Type B pancreatic cell (in vitro differentiated cells): ENCODE measurements around the gene CACNA1C. TPM values are rescaled to one million over a fixed set of nuclear protein-coding genes. Genes with fewer than 3 reads are reported as not detected.

Source experiments
- DNase-seq: peaks from one replicate; pipeline ENCODE4 v3.0.0; 2021; ENCODE audit warnings: mixed read lengths; ENCODE audit not compliant: unreplicated experiment; ENCODE audit errors: extremely low spot score
- H3K27ac Mint-ChIP-seq: 2 replicates; pipeline ENCODE4 v1.8.0; 2021; ENCODE audit warnings: mild to moderate bottlenecking, mixed read lengths
- H3K27me3 Mint-ChIP-seq: 2 replicates; pipeline ENCODE4 v1.8.0; 2021; ENCODE audit warnings: mixed read lengths
- H3K36me3 Mint-ChIP-seq: 2 replicates; pipeline ENCODE4 v1.8.0; 2021; ENCODE audit warnings: mixed read lengths
- H3K4me1 Mint-ChIP-seq: one replicate; pipeline ENCODE4 v1.8.0; 2021; ENCODE audit warnings: mixed read lengths; ENCODE audit not compliant: unreplicated experiment
- H3K4me3 Mint-ChIP-seq: 2 replicates; pipeline ENCODE4 v1.8.0; 2021; ENCODE audit warnings: mild to moderate bottlenecking, mixed read lengths
- H3K9me3 Mint-ChIP-seq: 2 replicates; pipeline ENCODE4 v1.8.0; 2021; ENCODE audit warnings: mixed read lengths
- total RNA-seq: library from RNA; stranded (reverse); gene quantifications from 2 replicates; pipeline ENCODE4 v1.2.1, GENCODE V29; 2021; ENCODE audit warnings: low replicate concordance
- TF ChIP-seq, protein P1 (sequence below): fragments of 200-600 bp; sonication (generic); conservative IDR thresholded peaks from 2 replicates; pipeline ENCODE4 v1.5.0; 2021; ENCODE audit warnings: antibody characterized with exemption, mild to moderate bottlenecking

The CACNA1C gene
- total RNA-seq, 1 donor from 2014 or later, result 14.3 TPM

- Mint-ChIP-seq H3K4me3 (no peak overlapping the region), H3K27me3 (peaks cover 29% of the 10 kb centered on the region), H3K9me3 (no peaks in the 10 kb centered on the region), H3K27ac (no peak overlapping the region), H3K36me3 (no peaks in the 10 kb centered on the region), H3K4me1 (peaks cover 9% of the 10 kb centered on the region)
- DNase-seq, result no peak
- TF ChIP-seq, protein P1, sequence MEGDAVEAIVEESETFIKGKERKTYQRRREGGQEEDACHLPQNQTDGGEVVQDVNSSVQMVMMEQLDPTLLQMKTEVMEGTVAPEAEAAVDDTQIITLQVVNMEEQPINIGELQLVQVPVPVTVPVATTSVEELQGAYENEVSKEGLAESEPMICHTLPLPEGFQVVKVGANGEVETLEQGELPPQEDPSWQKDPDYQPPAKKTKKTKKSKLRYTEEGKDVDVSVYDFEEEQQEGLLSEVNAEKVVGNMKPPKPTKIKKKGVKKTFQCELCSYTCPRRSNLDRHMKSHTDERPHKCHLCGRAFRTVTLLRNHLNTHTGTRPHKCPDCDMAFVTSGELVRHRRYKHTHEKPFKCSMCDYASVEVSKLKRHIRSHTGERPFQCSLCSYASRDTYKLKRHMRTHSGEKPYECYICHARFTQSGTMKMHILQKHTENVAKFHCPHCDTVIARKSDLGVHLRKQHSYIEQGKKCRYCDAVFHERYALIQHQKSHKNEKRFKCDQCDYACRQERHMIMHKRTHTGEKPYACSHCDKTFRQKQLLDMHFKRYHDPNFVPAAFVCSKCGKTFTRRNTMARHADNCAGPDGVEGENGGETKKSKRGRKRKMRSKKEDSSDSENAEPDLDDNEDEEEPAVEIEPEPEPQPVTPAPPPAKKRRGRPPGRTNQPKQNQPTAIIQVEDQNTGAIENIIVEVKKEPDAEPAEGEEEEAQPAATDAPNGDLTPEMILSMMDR, result no peak
These were observed 35.0 kb upstream of the CACNA1C start for GRCh38 chr12:2017546-2018337.

GRCh38 chr12:2018391-2018790 is 34.4 kb upstream of the CACNA1C start:
- Mint-ChIP-seq H3K4me1 (peaks cover 9% of the 10 kb centered on the region), H3K27me3 (peaks cover 34% of the 10 kb centered on the region), H3K27ac (no peak overlapping the region), H3K36me3 (no peaks in the 10 kb centered on the region), H3K9me3 (no peaks in the 10 kb centered on the region), H3K4me3 (no peak overlapping the region)
- DNase-seq, result no peak
- TF ChIP-seq, protein P1, result no peak

DNA sequence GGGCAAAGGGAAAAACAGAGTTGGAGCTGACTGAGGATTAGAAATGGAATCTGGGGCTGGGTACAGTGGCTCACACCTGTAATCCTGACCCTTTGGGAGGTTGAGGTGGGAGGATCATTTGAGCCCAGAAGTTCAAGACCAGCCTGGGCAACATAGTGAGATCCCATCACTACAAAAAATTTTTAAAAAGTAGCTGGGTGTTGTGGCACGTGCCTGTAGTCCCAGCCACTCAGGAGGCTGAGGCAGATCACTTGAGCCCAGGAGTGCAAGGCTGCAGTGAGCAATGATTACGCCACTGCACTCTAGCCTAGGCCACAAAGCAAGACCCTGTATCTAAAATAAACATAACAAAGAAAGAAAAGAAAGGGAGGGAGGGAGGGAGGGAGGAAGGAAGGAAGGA is 33.7 kb upstream of the CACNA1C start:
- Mint-ChIP-seq H3K27me3 (peaks cover 41% of the 10 kb centered on the region), H3K27ac (no peak overlapping the region), H3K9me3 (no peaks in the 10 kb centered on the region), H3K4me3 (no peak overlapping the region), H3K36me3 (no peaks in the 10 kb centered on the region), H3K4me1 (peaks cover 9% of the 10 kb centered on the region)
- TF ChIP-seq, protein P1, result no peak
- DNase-seq, result no peak

DNA sequence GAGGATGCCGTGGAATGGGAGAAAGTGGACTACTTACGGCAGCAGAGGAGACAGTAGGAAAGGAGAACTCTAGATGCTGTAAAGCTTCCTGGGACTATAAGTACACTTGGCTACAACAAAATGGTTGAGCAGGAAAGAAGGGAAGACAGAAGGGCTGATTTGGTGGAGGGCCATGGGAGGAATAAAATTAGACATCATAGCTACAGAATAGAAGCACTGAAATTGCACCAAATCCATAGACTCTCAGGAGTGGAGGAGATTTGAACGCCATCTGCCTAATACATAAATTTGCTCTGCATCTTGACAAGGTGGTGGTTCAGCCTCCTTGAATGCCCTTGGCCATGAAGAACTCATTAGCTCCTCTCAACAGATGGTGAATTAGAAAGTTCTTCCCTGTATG is 32.3 kb upstream of the CACNA1C start:
- Mint-ChIP-seq H3K27ac (no peak overlapping the region), H3K4me1 (peaks cover 9% of the 10 kb centered on the region), H3K9me3 (no peaks in the 10 kb centered on the region), H3K36me3 (no peaks in the 10 kb centered on the region), H3K27me3 (peaks cover 46% of the 10 kb centered on the region), H3K4me3 (no peak overlapping the region)
- no peak for DNase-seq
- TF ChIP-seq, protein P1, result no peak

- Mint-ChIP-seq H3K9me3 (no peaks in the 10 kb centered on the region), H3K4me3 (no peak overlapping the region), H3K36me3 (no peaks in the 10 kb centered on the region), H3K27ac (no peak overlapping the region), H3K27me3 (peaks cover 35% of the 10 kb centered on the region), H3K4me1 (no peaks in the 10 kb centered on the region)
- DNase-seq, result no peak
- TF ChIP-seq, protein P1, result no peak
These were observed 29.4 kb upstream of the CACNA1C start for GRCh38 chr12:2023365-2023764.
